ENCODE data around the gene PGR. TPM values are rescaled to one million over a fixed set of nuclear protein-coding genes. Genes with fewer than 3 reads are reported as not detected.

PGR gene
- polyA plus RNA-seq, 1 donor (not counting 4 experiments of a cell fraction or from before 2014, with no cell fraction given) = not detected

DNA sequence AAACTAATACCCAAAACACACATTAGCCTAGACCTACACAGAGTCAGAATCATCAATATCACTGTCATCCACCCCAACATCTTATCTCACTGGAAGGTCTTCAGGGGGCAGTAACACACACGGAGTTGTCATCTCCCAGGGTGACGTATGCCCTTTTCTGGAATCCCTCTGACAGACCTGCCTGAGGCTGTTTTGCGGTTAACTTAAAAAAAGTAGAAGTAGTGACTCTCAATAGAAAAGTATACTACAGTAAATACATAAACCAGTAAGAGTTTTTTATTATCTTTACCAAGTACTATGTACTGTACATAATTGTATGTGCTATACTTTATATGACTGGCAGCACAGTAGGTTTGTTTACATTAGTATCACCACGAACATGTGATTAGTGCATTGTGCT lies 80.5 kb downstream of the PGR start:
- Histone ChIP-seq H3K36me3 (ENCODE audit: control insufficient read depth in 2 of 2, extremely low read depth in 1 of 2, insufficient read depth in 2 of 2, low read length in 2 of 2) (no peaks in the 10 kb centered on the region), H3K27ac (ENCODE audit: control insufficient read depth, insufficient read depth, low read length) (no peak overlapping the region), H4K20me1 (ENCODE audit: control insufficient read depth, extremely low read depth, insufficient read depth, low read length) (no peaks in the 10 kb centered on the region), H3K9me1 (ENCODE audit: control insufficient read depth, extremely low read depth, insufficient read depth, low read length) (no peaks in the 10 kb centered on the region), H3K9me3 (ENCODE audit: control insufficient read depth, low read depth, low read length) (no peaks in the 10 kb centered on the region), H3K4me1 (ENCODE audit: control insufficient read depth, extremely low read depth, insufficient read depth, low read length) (no peaks in the 10 kb centered on the region), H3K79me2 (ENCODE audit: control insufficient read depth, insufficient read depth, low read length) (no peaks in the 10 kb centered on the region), H3K9ac (ENCODE audit: control insufficient read depth, extremely low read depth, insufficient read depth, low read length) (no peak overlapping the region), H3K4me2 (ENCODE audit: control insufficient read depth, extremely low read depth, insufficient read depth, low read depth, low read length) (no peak overlapping the region), H3K4me3 (ENCODE audit: control insufficient read depth in 2 of 3, extremely low read depth in 1 of 3, insufficient read depth in 2 of 3, low read depth in 1 of 3, low read length in 3 of 3) (no peak overlapping the region), H2AFZ (ENCODE audit: control insufficient read depth, low read length) (no peak overlapping the region), H3K27me3 (ENCODE audit: control insufficient read depth, extremely low read depth, insufficient read depth, low read length) (no peaks in the 10 kb centered on the region)
- dilution Hi-C loops (cut with MboI; ENCODE audit: extremely low pct_ligation_motif_present, low sequenced_read_pairs) = no loop called here
- DNase-seq (ENCODE audit: low read depth, low spot score) = no peak
- TF ChIP-seq CTCF (optimal IDR thresholded peaks at IDR 0.05 in 1 of 3, IDR thresholded peaks at IDR 0.05 in 1 of 3, conservative IDR thresholded peaks at IDR 0.05 in 1 of 3; ENCODE audit: extremely low read depth in 1 of 3, insufficient read depth in 2 of 3, low read length in 3 of 3) (no peak), EZH2 (IDR thresholded peaks at IDR 0.05; ENCODE audit: low read length) (no peak)
- no peak for FAIRE-seq

GRCh38 chr11:101048479-101048878 lies 81.1 kb downstream of the PGR start:
- Histone ChIP-seq H3K4me1 (ENCODE audit: control insufficient read depth, extremely low read depth, insufficient read depth, low read length) (no peaks in the 10 kb centered on the region), H3K9me1 (ENCODE audit: control insufficient read depth, extremely low read depth, insufficient read depth, low read length) (no peaks in the 10 kb centered on the region), H3K9me3 (ENCODE audit: control insufficient read depth, low read depth, low read length) (no peaks in the 10 kb centered on the region), H3K4me2 (ENCODE audit: control insufficient read depth, extremely low read depth, insufficient read depth, low read depth, low read length) (no peak overlapping the region), H3K4me3 (ENCODE audit: control insufficient read depth in 2 of 3, extremely low read depth in 1 of 3, insufficient read depth in 2 of 3, low read depth in 1 of 3, low read length in 3 of 3) (no peak overlapping the region), H3K27ac (ENCODE audit: control insufficient read depth, insufficient read depth, low read length) (no peak overlapping the region), H3K79me2 (ENCODE audit: control insufficient read depth, insufficient read depth, low read length) (no peaks in the 10 kb centered on the region), H3K27me3 (ENCODE audit: control insufficient read depth, extremely low read depth, insufficient read depth, low read length) (no peaks in the 10 kb centered on the region), H2AFZ (ENCODE audit: control insufficient read depth, low read length) (no peak overlapping the region), H3K9ac (ENCODE audit: control insufficient read depth, extremely low read depth, insufficient read depth, low read length) (no peak overlapping the region), H4K20me1 (ENCODE audit: control insufficient read depth, extremely low read depth, insufficient read depth, low read length) (no peaks in the 10 kb centered on the region), H3K36me3 (ENCODE audit: control insufficient read depth in 2 of 2, extremely low read depth in 1 of 2, insufficient read depth in 2 of 2, low read length in 2 of 2) (no peaks in the 10 kb centered on the region)
- FAIRE-seq = no peak
- dilution Hi-C loops (cut with MboI; ENCODE audit: extremely low pct_ligation_motif_present, low sequenced_read_pairs) = no loop called here
- TF ChIP-seq CTCF (optimal IDR thresholded peaks at IDR 0.05 in 1 of 3, IDR thresholded peaks at IDR 0.05 in 1 of 3, conservative IDR thresholded peaks at IDR 0.05 in 1 of 3; ENCODE audit: extremely low read depth in 1 of 3, insufficient read depth in 2 of 3, low read length in 3 of 3) (no peak), EZH2 (IDR thresholded peaks at IDR 0.05; ENCODE audit: low read length) (no peak)
- no peak for DNase-seq (ENCODE audit: low read depth, low spot score)
